Skeletal muscle cell (primary cell): Measurements from ENCODE around the gene TMPRSS9.

ENCODE experiments used
- DNase-seq: peaks from one replicate; pipeline ENCODE4 v3.0.0-alpha.2; 2010; ENCODE audit warnings: low read depth
- H3K4me3 ChIP-seq: 2 replicates; pipeline ENCODE4 v1.5.1; 2011; ENCODE audit warnings: low read depth, mild to moderate bottlenecking, control low read depth, low read length, moderate library complexity

Gene TMPRSS9

DNA sequence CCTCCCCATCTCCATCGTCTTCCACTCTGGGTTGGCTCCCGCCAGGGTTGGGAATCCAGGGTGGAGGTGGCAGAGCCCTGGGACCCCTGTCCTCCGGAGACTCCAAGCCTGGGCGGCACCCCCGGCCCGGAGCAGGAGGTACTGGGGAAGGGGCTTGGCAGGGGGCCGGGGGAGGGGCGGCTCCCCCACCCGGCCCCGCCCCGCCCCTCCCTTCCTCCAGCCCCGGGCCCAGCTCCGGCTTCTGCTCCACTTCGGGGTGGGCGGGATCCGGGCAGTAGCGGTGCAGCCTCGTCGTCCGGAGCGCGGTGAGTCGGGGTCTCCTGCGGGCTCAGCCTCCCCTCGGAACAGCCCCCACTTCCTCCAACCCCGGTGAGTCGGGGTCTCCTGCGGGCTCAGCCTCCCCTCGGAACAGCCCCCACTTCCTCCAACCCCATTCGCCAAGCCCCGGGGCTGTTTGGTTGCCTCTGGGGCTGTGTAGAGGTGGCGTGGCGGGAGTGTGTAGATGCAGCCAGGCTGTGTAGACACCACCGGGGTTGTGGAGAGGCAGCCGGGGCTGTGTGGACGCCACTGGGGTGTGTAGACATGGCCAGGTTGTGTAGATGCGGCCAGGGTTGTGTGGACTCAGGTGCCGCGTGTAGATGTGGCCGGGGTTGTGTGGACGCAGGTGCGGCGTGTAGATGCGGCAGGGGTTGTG lies at the start of gene TMPRSS9:
Gene TMPRSS9 (plus strand): TSS at position 274 of the 694 bp plus-strand sequence. CDS start 29,521 bp downstream, outside the sequence.
- DNase-seq, result no peak
- no peak within 1 kb of the TSS for H3K4me3 ChIP-seq

GRCh38 chr19:2311093-2311492 lies 49.0 kb upstream of the TMPRSS9 start:
- no peak overlapping the region for H3K4me3 ChIP-seq
- DNase-seq, result no peak

DNA sequence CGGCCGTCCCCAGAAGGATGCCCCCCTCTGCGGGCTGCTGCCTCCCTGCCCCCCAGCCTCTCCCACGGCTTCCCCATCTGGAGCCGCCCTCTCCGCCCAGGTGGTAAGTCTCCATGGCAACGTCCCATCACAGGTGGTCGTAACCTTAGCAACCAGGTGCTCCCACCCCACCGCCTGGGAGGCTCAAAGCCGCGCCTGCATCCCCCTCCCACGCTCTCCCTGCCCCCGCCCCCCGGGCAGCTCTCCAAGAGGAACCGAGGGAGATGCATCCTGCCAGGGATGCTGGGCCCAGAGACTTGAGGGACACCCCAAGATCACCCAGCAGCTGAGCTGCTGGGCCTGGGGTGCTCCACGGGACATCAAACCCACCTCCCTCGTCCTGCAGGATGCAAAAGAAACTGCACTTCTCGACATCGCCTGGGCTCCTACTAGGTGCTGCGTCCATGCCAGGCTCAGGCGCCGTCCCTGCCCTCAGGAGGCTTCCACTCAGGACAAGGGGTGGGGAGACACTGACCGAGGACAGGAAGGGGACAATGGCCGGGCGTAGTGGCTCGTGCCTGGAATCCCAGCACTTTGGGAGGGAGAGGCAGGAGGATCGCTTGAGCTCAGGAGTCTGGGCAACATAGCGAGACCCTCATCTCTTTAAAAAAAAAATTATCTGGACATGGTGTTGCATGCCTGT lies 47.1 kb upstream of the TMPRSS9 start:
- H3K4me3 ChIP-seq, result no peak overlapping the region
- DNase-seq, result no peak

DNA sequence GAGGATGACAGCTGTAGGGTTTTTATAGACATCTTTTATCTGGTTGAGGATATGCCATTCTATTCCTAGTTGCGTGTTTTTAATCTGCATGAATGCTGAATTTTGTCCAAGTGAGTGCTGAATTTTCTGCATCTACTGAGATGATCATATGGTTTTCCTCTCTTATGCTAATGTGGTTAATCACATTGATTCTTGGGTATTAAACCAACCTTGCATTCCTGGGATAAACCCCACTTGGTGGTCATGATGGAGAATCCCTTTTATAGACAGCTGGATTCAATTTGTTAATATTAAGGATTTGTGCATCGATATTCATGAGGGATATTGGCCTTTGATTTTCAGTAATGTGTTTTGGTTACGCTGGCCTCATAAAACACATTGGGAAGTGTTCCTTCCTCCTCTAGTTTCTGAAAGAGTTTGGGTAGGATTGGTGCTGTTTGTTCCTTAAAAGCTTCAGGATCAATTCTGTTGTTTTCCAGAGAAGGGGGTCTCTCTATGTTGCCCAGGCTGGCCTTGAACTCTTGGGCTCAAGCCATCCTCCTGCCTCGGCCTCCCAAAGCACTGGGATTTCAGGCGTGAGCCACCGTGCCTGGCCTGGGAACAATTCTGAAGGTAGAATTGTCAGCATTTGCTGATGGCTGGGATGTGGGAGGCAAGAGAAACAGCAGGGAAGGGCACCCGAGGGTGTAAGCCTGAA lies 44.8 kb upstream of the TMPRSS9 start:
- H3K4me3 ChIP-seq, result no peak overlapping the region
- no peak for DNase-seq

- no peak overlapping the region for H3K4me3 ChIP-seq
- DNase-seq, result no peak
Measured at GRCh38 chr19:2315818-2316353, 44.2 kb upstream of the TMPRSS9 start.

- DNase-seq, result no peak
- H3K4me3 ChIP-seq, result no peak overlapping the region
Measured at GRCh38 chr19:2317300-2317699, 42.8 kb upstream of the TMPRSS9 start.

- DNase-seq, result no peak
- H3K4me3 ChIP-seq, result no peak overlapping the region
Measured at GRCh38 chr19:2317756-2318155, 42.3 kb upstream of the TMPRSS9 start.

DNA sequence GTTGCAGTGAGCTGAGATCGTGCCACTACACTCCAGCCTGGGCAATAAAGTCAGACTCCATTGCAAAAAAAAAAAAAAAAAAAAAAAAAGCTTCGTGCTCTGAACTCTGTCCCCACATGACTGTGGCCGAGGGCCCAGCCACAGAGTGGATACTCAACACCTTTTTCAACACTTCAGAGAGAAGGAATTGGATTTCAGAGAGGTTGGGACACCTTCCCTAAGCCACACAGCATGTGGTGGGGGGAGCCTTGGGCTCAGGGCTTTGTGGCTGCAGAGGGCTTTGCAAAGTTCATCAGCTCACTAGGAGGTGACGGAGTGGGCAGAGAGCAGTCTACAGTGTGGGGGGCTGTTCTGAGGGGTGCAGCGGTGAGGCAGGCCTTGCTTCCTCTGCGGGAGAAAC lies 41.1 kb upstream of the TMPRSS9 start:
- no peak overlapping the region for H3K4me3 ChIP-seq
- DNase-seq, result no peak

- no peak overlapping the region for H3K4me3 ChIP-seq
- no peak for DNase-seq
Measured at GRCh38 chr19:2319551-2319950, 40.5 kb upstream of the TMPRSS9 start.

- no peak overlapping the region for H3K4me3 ChIP-seq
Measured at GRCh38 chr19:2320049-2320448, 40.0 kb upstream of the TMPRSS9 start.

GRCh38 chr19:2320939-2321338 lies 39.1 kb upstream of the TMPRSS9 start:
- no peak for DNase-seq
- H3K4me3 ChIP-seq, result no peak overlapping the region

More at GRCh38 chr19:2320049-2320448, 40.0 kb upstream of the TMPRSS9 start:
- DNase-seq, result no peak

DNA sequence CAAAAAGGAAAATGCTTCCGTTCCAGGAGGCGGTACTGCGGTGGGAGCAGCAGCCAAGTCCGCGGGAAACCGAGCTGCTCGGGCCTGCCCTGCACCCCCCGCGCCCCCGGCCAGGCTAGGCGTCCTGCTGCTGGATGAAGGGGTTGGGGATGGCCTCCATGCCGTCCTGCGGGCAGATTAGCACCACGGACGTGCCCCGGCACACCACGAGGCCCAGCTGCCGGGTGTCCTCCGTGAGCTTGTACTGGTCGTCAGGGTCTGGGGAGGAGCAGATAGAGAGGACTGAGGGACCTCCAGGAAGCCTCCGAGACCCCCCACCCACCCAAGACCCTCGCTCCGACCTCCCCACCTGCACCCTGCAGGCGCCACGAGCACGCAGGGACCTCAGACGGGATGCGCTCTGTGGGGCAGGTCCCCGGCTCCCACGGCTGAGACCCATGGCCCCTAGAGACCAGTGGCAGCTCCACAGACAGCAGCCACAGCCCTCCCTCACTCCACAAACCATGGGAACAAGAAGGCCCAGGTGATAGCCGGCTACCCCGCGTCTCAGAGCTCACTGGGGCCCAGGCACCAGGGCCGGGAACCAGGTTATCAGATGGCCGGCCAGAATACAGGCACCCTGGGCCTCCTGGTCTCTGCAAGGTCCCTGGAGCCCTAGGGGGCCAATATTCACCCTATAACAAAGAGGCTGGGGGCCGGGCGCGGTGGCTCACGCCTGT lies 38.3 kb upstream of the TMPRSS9 start:
- DNase-seq, result no peak
- H3K4me3 ChIP-seq, result no peak overlapping the region

- no peak overlapping the region for H3K4me3 ChIP-seq
Measured at GRCh38 chr19:2323707-2324106, 36.4 kb upstream of the TMPRSS9 start.

DNA sequence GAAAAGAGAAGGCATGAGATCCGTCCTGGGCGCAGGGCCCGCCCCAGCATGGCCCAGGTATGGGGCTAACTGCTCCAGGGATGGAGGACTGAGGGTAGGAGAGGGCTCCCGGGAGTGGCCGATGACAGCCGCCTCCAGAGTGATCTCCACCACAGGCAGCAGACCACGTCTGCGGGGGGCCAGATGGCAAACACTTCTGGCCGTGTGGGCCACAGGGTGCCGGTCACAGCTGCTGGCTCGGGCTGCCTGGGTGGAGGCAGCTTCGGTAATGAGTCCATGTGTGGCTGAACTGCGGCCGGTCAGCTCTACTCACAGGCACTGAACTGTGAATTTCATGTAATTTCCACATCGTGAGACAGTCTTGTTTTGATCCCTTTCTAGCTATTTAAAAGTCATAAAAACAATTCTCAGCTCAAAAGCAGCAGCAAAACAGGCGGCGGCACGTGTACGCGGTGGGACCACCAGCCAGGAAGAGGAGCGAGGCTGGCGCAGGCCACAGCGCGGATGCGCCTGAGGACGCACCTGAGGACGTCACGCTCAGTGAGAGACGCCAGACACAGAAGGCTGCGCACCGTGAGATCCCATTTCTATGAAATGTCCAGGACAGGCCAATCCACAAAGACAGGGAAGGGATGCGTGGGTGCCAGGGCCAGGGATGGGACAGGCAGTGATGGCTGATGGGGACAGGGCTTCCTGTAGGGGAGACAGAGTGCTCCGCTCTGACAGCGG lies 35.7 kb upstream of the TMPRSS9 start:
- no peak overlapping the region for H3K4me3 ChIP-seq
- DNase-seq, result no peak

More at GRCh38 chr19:2323707-2324106, 36.4 kb upstream of the TMPRSS9 start:
- DNase-seq, result no peak

DNA sequence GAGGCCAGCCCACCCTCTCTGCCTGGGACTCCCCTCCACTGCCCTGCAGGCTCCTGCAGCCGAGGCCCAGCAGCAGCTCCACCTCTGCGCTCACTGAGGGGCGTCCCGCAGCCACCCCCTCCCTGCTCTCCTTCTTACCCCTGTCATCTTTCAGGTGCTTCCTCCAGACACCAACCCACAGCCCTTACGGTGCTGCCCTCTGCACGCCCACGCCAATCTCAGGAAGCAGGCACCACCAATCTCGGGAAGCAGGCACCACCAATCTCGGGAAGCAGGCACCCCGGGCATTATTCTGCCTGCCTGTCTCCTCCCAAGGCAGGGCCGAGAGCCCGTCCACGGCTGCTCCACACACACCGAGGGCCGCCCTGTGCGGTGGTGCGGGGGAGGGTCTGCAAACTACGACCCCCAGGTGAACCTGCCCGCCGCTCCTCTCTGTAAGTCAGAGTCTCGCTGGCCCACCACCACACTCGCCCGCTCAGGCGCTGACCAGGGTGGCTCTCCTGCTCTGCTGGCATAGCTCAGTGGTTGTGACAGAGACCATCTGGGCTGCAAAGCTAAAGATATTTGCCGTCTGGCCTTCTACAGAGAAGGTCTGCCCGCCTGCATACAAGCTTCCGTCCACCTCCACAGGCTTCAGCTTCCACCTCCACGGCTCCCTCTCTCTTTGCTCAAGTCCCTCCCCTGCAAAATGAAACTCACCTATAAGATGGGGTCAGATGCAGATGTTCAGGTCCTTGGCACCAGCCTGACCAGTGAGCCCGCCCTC lies 34.6 kb upstream of the TMPRSS9 start:
- H3K4me3 ChIP-seq, result no peak overlapping the region
- no peak for DNase-seq

DNA sequence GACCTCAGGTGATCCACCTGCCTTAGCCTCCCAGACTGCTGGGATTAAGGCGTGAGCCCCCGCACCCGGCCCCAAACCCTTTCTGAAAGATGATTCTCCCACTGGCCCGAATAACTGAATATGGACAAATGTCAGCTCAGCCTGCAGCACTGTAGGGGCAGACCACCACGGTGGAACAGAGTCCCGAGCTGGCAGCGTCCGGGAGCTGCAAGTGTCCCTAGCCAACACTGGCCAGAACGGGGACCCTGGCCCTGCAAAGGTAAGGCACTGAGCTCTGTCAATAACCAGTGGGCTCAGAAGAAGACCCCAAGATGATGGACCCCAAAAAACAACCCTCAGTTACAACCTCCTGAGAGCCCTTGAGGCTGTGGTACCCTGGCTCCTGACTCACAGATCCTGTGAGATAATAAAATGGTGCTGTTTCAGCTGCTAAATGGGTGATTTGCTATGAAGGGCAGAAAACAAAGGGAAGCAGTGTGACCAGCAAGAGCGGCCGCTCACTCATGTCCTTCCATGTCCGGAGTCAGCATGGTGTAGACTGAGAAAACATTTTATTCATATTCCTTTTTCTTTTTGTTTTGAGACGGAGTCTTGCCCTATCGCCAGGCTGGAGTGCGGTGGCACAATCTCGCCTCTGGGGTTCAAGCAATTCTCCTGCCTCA lies 33.2 kb upstream of the TMPRSS9 start:
- H3K4me3 ChIP-seq, result peak overlapping the region; percentile 96
- DNase-seq, result no peak

- peak overlapping the region; percentile 96 for H3K4me3 ChIP-seq
- DNase-seq, result peak; percentile 72
Measured at GRCh38 chr19:2327773-2328400, 32.2 kb upstream of the TMPRSS9 start.
